GM19023 (cell line): ENCODE data around the gene IL1RAPL1.

Source experiments
- ATAC-seq: cut with Tn5 transposase; IDR thresholded peaks from one replicate; pipeline ENCODE4 v1.9.1; 2021; ENCODE audit warnings: mild to moderate bottlenecking, moderate library complexity; ENCODE audit not compliant: unreplicated experiment

IL1RAPL1 gene

DNA sequence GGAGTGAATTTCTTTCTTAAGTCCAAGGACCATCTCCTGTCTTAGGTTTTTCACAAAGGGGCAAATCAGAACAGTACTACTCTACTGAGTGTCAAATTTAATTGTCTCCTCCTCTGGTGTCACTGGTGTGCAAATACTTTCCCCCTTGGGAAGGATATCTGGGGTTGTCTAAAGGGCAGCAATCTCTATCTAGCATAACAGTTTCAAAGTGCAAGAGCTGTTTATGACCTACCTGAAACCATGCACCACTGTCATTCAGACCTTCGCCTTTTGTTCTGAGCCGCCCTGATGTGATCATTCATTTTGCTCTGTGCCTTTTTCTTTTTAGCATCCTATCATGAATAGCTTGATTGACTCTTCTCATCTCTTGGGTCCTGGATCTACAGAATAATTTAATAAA, 39.3 kb downstream of the IL1RAPL1 start:
- no peak for ATAC-seq

GRCh38 chrX:28628120-28628519, 40.9 kb downstream of the IL1RAPL1 start:
- ATAC-seq = no peak

GRCh38 chrX:28638775-28639174, 51.5 kb downstream of the IL1RAPL1 start:
- no peak for ATAC-seq

DNA sequence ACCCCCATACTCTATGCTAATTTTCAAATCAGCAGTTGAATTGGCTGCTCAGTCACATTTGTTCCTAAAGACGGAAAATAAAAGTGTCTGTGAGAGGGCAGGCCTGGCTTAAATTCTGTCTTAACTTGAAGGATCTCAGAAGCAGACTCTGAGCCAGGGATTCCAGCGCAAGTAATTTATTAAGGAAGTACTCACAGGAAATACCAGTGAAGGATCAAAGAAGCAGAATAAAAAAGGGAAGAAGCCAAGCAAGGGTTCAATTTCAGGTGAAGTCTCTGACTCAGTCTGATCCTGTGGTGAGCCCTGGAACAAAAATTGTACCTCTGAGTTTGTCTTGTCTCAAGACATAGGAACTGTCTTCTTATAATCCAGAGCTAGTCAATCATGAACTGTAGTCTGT, 52.2 kb downstream of the IL1RAPL1 start:
- no peak for ATAC-seq

DNA sequence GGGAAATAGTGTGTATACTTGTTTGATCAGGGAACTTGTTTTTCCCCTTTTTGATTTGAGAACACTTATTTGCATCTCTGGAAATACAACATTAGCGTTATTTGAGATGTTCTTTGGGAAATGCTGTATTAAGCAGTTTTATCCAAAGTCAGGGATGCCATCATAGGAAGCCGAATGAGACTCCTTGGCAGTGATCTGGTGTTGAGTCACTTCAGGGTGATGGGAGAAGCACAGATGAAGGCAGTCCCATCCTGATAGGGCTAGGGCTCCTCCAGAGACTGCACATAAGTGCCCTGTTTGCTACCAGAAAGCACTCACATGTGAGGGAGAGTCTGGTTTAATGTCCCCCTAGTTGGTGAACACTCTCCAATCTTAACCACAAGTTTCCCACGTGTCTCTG, 62.3 kb downstream of the IL1RAPL1 start:
- no peak for ATAC-seq

- no peak for ATAC-seq
These were observed 63.9 kb downstream of the IL1RAPL1 start for GRCh38 chrX:28651186-28651585.

DNA sequence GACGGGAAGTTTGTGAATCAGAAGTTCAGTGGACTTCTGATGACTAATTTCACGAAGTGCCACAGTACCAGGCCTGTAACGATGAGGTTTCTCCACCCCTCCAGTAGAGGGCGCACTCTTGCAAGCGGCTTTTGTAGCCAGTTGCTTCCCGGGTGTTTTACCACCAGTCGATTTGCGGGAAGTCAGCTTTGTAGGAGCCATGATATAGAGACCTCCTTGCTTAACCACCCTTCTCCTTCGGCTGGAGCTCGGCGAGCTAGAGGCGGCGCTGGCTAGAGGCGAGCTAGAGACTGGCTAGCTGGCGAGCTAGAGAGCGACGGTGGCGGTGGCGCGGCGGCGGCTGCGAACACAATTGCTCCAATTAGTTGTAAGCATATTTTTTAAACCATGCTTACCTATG, 72.0 kb downstream of the IL1RAPL1 start:
- ATAC-seq = no peak

DNA sequence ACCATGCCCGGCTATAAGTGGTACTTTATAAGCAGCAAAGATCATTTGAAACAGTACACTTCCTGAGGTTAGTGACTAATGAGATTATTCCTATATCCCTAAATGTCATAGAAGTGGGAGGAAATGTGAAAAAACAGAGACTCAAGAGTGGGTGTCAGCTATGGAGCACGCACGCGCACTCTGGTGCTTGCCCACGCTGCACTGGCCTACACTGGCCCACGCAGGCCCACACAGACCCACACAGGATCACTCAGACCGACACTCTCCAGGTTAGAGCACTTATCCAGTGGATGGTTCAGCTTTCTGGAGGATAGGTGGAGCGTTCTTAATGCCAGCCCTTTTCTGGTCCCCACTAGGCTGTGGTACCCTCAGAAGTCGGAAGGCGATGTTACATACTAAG, 78.5 kb downstream of the IL1RAPL1 start:
- no peak for ATAC-seq

DNA sequence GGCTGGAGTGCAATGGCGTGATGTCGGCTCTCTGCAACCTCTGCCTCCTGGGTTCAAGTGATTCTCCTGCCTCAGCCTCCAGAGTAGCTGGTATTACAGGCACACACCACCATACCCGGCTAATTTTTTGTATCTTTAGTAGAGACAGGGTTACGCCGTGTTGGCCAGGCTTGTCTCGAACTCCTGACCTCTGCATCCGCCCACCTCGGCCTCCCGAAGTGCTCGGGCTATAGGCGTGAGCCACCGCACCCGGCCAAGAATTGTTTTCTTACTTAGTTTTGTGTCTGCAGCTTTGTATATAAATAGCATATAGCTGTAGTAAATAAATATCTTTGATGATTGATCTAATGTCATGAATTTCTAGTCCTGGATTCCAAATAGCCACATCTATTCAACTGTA, 81.1 kb downstream of the IL1RAPL1 start:
- ATAC-seq = no peak

DNA sequence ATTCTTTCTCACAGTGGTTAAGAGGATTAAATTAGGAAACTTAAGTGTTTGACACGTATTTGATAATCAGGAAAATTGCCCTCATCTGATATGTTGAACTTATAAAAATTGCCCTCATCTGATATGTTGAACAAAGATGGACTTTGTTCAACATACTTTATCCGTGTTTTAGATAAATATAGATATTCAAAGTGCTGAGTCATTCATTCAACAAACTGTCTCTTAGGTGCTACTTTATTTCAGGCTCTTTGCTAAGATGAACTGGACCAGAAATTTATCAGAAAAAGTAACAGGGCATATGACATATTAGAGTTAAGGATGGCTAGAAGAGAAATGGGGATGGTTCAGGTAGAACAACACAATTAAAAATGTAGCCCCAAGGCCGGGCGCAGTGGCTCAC, 81.7 kb downstream of the IL1RAPL1 start:
- ATAC-seq = no peak

DNA sequence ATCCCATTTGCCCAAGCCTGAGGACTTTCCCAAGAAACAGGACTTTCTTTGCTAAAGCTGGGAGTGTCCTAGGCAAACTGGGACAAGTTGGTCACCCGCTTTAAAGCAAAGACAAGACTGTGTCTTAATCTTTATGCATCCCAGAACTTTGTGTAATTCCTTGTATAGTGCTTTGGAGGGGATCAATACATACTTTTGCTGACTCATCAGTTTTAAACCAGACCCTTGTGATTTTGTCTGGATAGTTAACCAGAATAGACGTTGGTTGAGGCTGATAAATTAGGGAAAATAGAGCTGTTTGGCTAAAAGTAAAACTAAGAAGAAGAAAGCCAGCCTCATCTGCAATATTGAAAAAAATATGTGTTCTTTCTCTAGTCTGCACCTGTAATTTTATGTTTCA, 82.8 kb downstream of the IL1RAPL1 start:
- ATAC-seq = no peak

GRCh38 chrX:28675173-28675572, 87.9 kb downstream of the IL1RAPL1 start:
- ATAC-seq = no peak

DNA sequence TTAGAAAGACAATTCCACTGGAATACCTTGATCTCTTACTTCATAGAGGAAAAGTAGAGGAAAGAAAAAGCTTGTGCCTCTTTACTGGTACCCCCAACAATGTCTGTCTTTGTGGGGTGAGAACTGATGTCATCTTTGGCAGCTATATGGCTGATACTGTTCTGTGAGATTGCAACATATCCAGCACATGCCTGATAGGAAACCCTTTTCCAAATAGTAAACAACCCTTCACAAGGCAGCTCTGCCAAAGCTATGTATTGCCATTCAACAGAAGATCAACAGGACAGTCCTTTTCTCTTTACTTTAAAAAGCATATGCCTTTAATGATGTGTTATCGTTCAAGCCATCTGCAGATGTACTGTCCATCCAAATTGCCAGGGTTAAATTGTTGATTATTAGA, 105.9 kb downstream of the IL1RAPL1 start:
- no peak for ATAC-seq

DNA sequence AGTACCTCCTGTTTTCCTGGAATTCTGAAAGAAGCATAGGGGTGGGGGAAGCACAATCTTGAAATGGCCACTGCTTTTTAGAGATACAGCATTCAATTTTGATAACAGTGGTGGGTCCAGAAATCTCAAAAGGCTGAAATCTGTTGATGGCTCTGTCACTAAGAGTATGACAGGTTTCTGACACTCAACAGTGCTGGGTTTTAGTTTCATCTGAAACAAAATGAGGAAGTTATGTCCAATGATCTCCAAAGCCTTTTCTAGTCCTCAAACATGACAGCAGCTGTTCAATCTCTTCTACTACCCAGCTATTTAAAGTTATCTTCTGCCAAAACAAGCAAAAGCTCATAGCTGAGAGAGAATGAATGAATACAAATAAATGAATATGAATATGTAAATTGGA, 110.5 kb downstream of the IL1RAPL1 start:
- no peak for ATAC-seq

DNA sequence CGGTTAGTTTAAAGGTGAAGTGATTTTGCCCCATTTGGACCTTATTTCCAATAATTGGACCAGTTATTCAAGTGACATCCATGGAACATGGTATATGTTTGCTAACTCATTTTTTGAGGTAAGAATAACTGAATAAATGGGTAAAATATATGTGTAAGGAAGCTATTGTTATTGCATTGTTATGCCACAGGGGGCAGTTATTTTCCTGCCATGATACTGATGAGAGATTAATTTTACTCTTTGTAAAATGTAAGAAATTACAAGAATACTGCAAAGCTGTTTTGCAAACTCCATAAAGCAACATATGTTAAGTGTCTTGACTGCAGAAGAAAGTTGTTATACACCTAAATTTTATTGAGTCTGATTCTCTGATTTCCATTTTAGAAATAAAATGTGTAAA, 114.0 kb downstream of the IL1RAPL1 start:
- ATAC-seq = no peak

DNA sequence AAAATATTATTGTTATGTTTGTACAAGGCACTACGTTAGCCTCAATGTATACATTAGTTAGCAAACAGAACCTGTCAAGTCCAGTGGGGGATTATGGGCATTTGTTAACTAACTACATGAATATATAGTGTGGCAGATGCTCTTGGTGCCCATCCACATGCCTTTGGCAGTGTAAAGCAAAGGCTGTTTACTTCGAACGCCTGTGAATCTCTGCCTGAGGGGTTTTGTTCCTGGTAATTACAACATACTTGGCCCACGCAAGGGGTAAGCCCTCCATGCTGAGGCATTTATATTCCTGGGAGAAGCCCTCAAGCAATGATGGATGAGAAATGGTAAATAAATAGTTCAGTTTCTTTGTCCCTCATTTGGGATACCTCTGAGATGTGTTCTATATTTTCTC, 119.7 kb downstream of the IL1RAPL1 start:
- ATAC-seq = no peak

DNA sequence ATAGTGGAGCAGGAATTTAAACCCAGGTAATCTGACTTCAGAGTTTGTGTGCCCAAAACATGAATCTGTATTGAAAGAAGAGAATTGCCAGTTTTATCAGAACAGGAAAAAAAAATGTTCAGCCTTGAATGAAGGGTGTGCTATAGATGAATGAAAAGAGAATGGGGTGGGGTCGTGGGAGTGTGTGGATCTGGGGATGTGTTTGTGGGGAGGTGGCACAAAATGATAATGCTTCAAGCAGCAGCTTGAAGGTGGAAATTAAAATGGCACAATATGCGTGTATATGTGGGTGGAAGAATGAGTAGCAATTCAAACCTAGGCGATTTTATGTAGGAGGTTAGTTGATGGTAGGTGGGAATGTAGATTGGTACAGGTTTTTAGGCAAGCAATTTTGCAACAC, 122.2 kb downstream of the IL1RAPL1 start:
- no peak for ATAC-seq

DNA sequence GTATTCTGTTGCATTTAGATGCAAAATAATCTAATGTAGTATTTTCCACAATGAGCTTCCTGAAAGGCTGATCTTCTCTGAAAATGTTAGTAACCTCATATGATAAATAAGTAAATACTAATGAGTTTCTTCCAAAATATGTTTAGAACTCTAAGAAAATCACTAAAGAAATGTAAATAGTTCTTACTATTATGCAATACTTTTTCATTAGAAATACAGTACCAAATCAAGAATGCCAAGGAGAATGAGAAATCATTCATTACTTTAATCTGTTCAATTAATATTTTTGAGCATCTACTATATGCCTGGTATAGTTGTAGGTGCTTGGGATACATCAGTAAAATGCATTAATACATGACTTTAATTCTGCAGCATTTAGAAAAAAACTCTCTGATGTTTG, 130.6 kb downstream of the IL1RAPL1 start:
- no peak for ATAC-seq

GRCh38 chrX:28718450-28718849, 131.2 kb downstream of the IL1RAPL1 start:
- no peak for ATAC-seq

- no peak for ATAC-seq
These were observed 132.4 kb downstream of the IL1RAPL1 start for GRCh38 chrX:28719620-28720019.

- no peak for ATAC-seq
These were observed 165.1 kb downstream of the IL1RAPL1 start for GRCh38 chrX:28752330-28752729.

DNA sequence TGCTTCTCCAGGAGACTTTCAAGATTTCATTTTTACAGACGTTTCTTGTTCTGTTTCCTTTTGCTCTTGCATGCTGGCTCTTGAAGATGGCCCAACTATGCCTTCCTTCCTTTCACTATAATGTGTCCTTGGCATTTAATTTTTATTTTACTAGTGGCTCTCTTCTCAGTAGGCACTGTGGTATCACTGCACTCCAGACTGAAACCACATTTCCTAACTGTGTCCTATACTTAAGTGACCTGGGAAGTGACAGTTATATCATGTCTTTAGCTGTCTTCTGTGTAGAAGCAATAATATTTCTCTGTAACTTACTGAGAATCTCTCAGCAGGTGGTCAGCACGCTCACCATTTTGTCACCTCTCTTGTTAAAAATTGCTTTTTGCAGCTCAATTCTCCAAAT, 168.9 kb downstream of the IL1RAPL1 start:
- no peak for ATAC-seq

DNA sequence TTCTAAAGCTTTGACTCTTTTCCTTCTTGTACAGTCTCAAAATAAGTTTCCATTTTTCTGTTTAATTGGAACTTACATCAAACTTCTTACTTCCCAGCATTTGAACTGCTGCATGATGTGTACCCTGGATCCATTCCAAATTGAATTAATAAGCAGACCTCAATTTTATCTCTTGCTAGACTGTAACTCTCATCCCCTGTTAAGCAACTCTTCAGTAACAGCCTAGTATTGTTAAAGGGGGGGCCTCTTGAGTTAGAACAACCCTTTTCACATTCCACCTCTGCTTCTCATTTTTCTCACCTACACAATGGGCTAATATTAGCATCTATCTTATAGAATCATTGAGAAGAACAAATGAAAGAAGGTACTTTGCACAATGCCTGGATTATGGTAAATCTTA, 169.4 kb downstream of the IL1RAPL1 start:
- no peak for ATAC-seq

DNA sequence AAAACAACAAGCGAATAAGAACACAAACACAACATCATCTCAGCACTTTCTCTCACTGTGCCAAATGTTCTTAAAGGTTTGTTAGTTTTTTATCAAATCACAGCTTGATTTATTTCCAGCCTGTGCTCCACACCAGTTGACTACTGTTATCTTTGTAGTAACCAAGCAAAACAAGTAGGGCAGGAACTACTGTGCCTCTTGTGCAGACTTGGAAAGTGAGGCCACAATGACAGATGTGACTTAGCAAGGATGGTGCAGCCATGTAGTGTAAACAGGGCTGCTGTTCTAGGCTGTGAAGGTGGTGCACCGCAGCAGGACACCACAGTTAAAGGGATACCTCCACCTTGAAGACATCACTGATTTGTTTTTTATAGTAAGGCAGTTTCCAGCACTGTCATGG, 170.0 kb downstream of the IL1RAPL1 start:
- ATAC-seq = no peak
